ENCODE measurements around the gene SMTNL1. TPM values are rescaled to one million over a fixed set of nuclear protein-coding genes. Genes with fewer than 3 reads are reported as not detected.

Gene SMTNL1
- total RNA-seq, 4 donors from 2014 or later, result not detected

- 57 to 70% methylated on average over 2 to 6 of the region's 8 CpGs for WGBS, 2 donors
Measured at GRCh38 chr11:57556041-57556440, 18.6 kb downstream of the SMTNL1 start.

GRCh38 chr11:57560146-57560545 is 22.8 kb downstream of the SMTNL1 start:
- no peaks in the 10 kb centered on the region for H3K9me3 ChIP-seq
- intact Hi-C loops (cut with DNase I), result no loop called here
- no peak overlapping the region for H3K4me3 ChIP-seq
- TF ChIP-seq CTCF (IDR thresholded peaks at IDR 0.05) (no peak), POLR2A (IDR thresholded peaks at IDR 0.05) (no peak)
- 66 to 84% methylated on average over 4 of the region's 4 CpGs for WGBS, 2 donors
- H3K36me3 ChIP-seq, result peaks cover 0 to 56% (median 17%) of the 10 kb centered on the region in 3 donors
- no peak overlapping the region for H3K27ac ChIP-seq
- peaks cover 0 to 27% (median 2%) of the 10 kb centered on the region in 3 donors for H3K4me1 ChIP-seq
- no peaks in the 10 kb centered on the region for H3K27me3 ChIP-seq
- no peak for DNase-seq

More at GRCh38 chr11:57556041-57556440, 18.6 kb downstream of the SMTNL1 start:
- peaks cover 0 to 6% (median 0%) of the 10 kb centered on the region in 3 donors for H3K4me1 ChIP-seq
- no peak overlapping the region for H3K4me3 ChIP-seq
- H3K27me3 ChIP-seq, result no peaks in the 10 kb centered on the region
- H3K9me3 ChIP-seq, result no peaks in the 10 kb centered on the region
- no peak for DNase-seq
- intact Hi-C loops (cut with DNase I), result no loop called here
- peaks cover 5 to 97% (median 51%) of the 10 kb centered on the region in 3 donors for H3K36me3 ChIP-seq
- no peak overlapping the region for H3K27ac ChIP-seq
- TF ChIP-seq POLR2A (IDR thresholded peaks at IDR 0.05) (no peak), CTCF (IDR thresholded peaks at IDR 0.05) (no peak)

- intact Hi-C loops (cut with DNase I), result no loop called here
Measured at GRCh38 chr11:57562596-57562995, 25.2 kb downstream of the SMTNL1 start.

GRCh38 chr11:57566005-57566904 is 28.9 kb downstream of the SMTNL1 start:
- TF ChIP-seq CTCF (IDR thresholded peaks at IDR 0.05) (no peak), POLR2A (IDR thresholded peaks at IDR 0.05) (peak in 1 of 4 donors; percentile 26)
- Histone ChIP-seq H3K4me3 (peak overlapping the region; percentile 73 to 97 (median 84)), H3K9me3 (no peaks in the 10 kb centered on the region), H3K36me3 (no peaks in the 10 kb centered on the region), H3K27me3 (no peaks in the 10 kb centered on the region), H3K4me1 (peaks cover 7 to 62% (median 30%) of the 10 kb centered on the region in 3 donors), H3K27ac (peak overlapping the region; percentile 84 to 93 (median 90))
- WGBS, 2 donors, result 12 to 19% methylated on average over 4 of the region's 4 CpGs
- no peak for DNase-seq
- intact Hi-C loops (cut with DNase I), result loop anchor here (5.0 kb wide), 1 partner anchor 76 kb away; no protein-coding TSS in a partner anchor

More at GRCh38 chr11:57562596-57562995, 25.2 kb downstream of the SMTNL1 start:
- no peaks in the 10 kb centered on the region for H3K27me3 ChIP-seq
- H3K9me3 ChIP-seq, result no peaks in the 10 kb centered on the region
- peaks cover 7 to 48% (median 14%) of the 10 kb centered on the region in 3 donors for H3K4me1 ChIP-seq
- 54 to 61% methylated on average over 4 of the region's 4 CpGs for WGBS, 2 donors
- no peak overlapping the region for H3K4me3 ChIP-seq
- TF ChIP-seq POLR2A (IDR thresholded peaks at IDR 0.05) (no peak), CTCF (IDR thresholded peaks at IDR 0.05) (no peak)
- H3K36me3 ChIP-seq, result peaks cover 0 to 32% (median 5%) of the 10 kb centered on the region in 3 donors
- no peak for DNase-seq
- H3K27ac ChIP-seq, result no peak overlapping the region

Measured in esophagus squamous epithelium (tissue), 5 donors.